Measurements from ENCODE around the gene PDE6A. TPM values are rescaled to one million over a fixed set of nuclear protein-coding genes. Genes with fewer than 3 reads are reported as not detected.

The PDE6A gene
- polyA plus RNA-seq, 3 donors: 0.01 TPM; not detected in 2

DNA sequence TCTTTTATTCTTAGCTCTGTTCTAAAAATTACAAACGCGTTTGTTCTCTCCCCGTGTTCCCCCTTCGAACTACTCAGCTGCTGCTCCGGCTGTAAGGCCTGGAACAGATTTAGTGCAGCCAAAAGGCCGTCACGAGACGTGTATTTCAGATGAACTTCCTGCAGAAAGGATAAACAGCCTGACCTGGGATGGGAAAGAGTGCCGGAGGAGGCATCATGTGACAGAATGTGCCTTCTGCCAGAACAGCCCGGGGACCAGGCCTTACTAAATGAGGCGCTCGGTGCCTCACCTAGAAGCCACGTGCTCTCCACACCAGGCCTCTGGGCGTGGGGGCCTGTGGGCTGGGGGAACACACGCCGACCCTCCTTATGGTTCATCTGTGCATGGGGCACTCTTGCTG is 119.7 kb downstream of the PDE6A start:
- intact Hi-C loops (cut with micrococcal nuclease): loop anchor here in 1 of 2 donors (5.0 to 10.0 kb wide), 2 partner anchors 90 to 168 kb away; partner anchors contain the start of gene PPARGC1B
- H3K36me3 Mint-ChIP-seq: peaks cover 74 to 86% of the 10 kb centered on the region in 2 donors
- WGBS (ENCODE audit: insufficient coverage): 94% methylated on average over 16 of the region's 16 CpGs
- peaks cover 4% of the 10 kb centered on the region for H3K4me1 Mint-ChIP-seq
- TF ChIP-seq, protein P1, sequence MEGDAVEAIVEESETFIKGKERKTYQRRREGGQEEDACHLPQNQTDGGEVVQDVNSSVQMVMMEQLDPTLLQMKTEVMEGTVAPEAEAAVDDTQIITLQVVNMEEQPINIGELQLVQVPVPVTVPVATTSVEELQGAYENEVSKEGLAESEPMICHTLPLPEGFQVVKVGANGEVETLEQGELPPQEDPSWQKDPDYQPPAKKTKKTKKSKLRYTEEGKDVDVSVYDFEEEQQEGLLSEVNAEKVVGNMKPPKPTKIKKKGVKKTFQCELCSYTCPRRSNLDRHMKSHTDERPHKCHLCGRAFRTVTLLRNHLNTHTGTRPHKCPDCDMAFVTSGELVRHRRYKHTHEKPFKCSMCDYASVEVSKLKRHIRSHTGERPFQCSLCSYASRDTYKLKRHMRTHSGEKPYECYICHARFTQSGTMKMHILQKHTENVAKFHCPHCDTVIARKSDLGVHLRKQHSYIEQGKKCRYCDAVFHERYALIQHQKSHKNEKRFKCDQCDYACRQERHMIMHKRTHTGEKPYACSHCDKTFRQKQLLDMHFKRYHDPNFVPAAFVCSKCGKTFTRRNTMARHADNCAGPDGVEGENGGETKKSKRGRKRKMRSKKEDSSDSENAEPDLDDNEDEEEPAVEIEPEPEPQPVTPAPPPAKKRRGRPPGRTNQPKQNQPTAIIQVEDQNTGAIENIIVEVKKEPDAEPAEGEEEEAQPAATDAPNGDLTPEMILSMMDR (IDR thresholded peaks at IDR 0.05): no peak
- H3K9me3 Mint-ChIP-seq: no peaks in the 10 kb centered on the region
- Histone ChIP-seq H3K4me1 (ENCODE audit: control insufficient read depth in 1 of 2, insufficient read depth in 2 of 2, low read length in 2 of 2) (peaks cover 0 to 2% of the 10 kb centered on the region in 2 donors), H3K79me2 (ENCODE audit: insufficient read depth, low read length) (no peaks in the 10 kb centered on the region), H3K27me3 (ENCODE audit: control insufficient read depth in 2 of 2, insufficient read depth in 2 of 2, low read length in 2 of 2) (no peaks in the 10 kb centered on the region), H3K27ac (ENCODE audit: low read depth in 1 of 2, low read length in 2 of 2) (no peak overlapping the region), H3K9me3 (replicated peaks in 1 of 2; ENCODE audit: control insufficient read depth in 1 of 2, insufficient read depth in 1 of 2, low read length in 2 of 2) (no peaks in the 10 kb centered on the region), H2AFZ (ENCODE audit: insufficient read depth, low read depth, low read length, poor library complexity, severe bottlenecking) (no peak overlapping the region), H3K4me3 (replicated peaks in 1 of 3; ENCODE audit: low read depth in 2 of 3, low read length in 3 of 3) (no peak overlapping the region), H3K36me3 (replicated peaks in 1 of 2; ENCODE audit: control insufficient read depth in 1 of 2, insufficient read depth in 2 of 2, low read length in 2 of 2) (peaks cover 66 to 97% of the 10 kb centered on the region in 2 donors), H3K4me2 (replicated peaks; ENCODE audit: extremely low read depth, low read length, poor library complexity, severe bottlenecking) (no peak overlapping the region), H4K20me1 (ENCODE audit: insufficient read depth, low read length) (peaks cover 94% of the 10 kb centered on the region), H3K9ac (ENCODE audit: insufficient read depth, low read length, poor library complexity, severe bottlenecking) (no peak overlapping the region)
- H3K4me3 Mint-ChIP-seq: no peak overlapping the region
- DNase-seq: no peak
- no peak overlapping the region for H3K27ac Mint-ChIP-seq
- no peaks in the 10 kb centered on the region for H3K27me3 Mint-ChIP-seq (ENCODE audit: low read depth in 3 of 3)

DNA sequence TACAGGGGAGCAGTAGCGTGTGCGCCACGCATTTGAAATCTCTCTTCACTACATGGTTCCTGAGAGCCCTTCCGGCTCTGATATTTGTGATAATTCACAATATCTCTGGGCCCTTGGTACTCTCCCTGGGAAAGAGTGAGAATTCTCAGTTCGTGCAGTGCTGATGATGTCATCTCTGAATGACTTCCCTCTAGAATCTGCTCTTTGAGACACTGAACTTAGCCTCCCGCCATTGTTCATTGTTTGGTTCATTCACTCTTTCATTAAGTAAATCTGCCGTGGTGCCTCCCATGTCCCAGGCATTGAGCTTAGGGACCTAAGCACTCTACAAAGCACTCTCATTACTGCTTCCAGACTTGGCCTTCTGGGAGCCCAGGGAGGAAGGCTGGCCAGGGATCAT is 120.5 kb downstream of the PDE6A start:
- H3K27ac Mint-ChIP-seq: peak overlapping the region in 3 of 7 donors; percentile 13 to 35 (median 33)
- H3K4me1 ChIP-seq (ENCODE audit: control insufficient read depth in 1 of 2, insufficient read depth in 2 of 2, low read length in 2 of 2): peaks cover 0 to 2% of the 10 kb centered on the region in 2 donors

More for the DNA sequence above, 120.5 kb downstream of the PDE6A start:
- no peak overlapping the region for H3K4me2 ChIP-seq (replicated peaks; ENCODE audit: extremely low read depth, low read length, poor library complexity, severe bottlenecking)
- H3K9me3 ChIP-seq (replicated peaks in 1 of 2; ENCODE audit: control insufficient read depth in 1 of 2, insufficient read depth in 1 of 2, low read length in 2 of 2): no peaks in the 10 kb centered on the region
- DNase-seq: no peak
- Mint-ChIP-seq H3K9me3 (no peaks in the 10 kb centered on the region), H3K4me3 (no peak overlapping the region), H3K36me3 (peaks cover 70 to 84% of the 10 kb centered on the region in 2 donors), H3K27me3 (ENCODE audit: low read depth in 3 of 3) (no peaks in the 10 kb centered on the region), H3K4me1 (peaks cover 4% of the 10 kb centered on the region)
- no peak overlapping the region for H2AFZ ChIP-seq (ENCODE audit: insufficient read depth, low read depth, low read length, poor library complexity, severe bottlenecking)
- H3K4me3 ChIP-seq (replicated peaks in 1 of 3; ENCODE audit: low read depth in 2 of 3, low read length in 3 of 3): no peak overlapping the region
- no peak overlapping the region for H3K9ac ChIP-seq (ENCODE audit: insufficient read depth, low read length, poor library complexity, severe bottlenecking)
- TF ChIP-seq, protein P1 (IDR thresholded peaks at IDR 0.05): no peak
- peaks cover 96% of the 10 kb centered on the region for H4K20me1 ChIP-seq (ENCODE audit: insufficient read depth, low read length)
- 87% methylated on average over 6 of the region's 7 CpGs for WGBS (ENCODE audit: insufficient coverage)
- peaks cover 63 to 93% of the 10 kb centered on the region in 2 donors for H3K36me3 ChIP-seq (replicated peaks in 1 of 2; ENCODE audit: control insufficient read depth in 1 of 2, insufficient read depth in 2 of 2, low read length in 2 of 2)
- no peak overlapping the region for H3K27ac ChIP-seq (ENCODE audit: low read depth in 1 of 2, low read length in 2 of 2)
- intact Hi-C loops (cut with micrococcal nuclease): loop anchor here in 1 of 2 donors (10.0 kb wide), 1 partner anchor 89 kb away; the partner anchor contains the start of gene PPARGC1B
- peaks cover 1% of the 10 kb centered on the region for H3K79me2 ChIP-seq (ENCODE audit: insufficient read depth, low read length)
- no peaks in the 10 kb centered on the region for H3K27me3 ChIP-seq (ENCODE audit: control insufficient read depth in 2 of 2, insufficient read depth in 2 of 2, low read length in 2 of 2)

Data from CD14-positive monocyte (primary cell).